Vagina (tissue), 1 donor: ENCODE data around the gene GPR176. TPM values are rescaled to one million over a fixed set of nuclear protein-coding genes. Genes with fewer than 3 reads are reported as not detected.

ENCODE experiments used
- small RNA-seq: library from RNA; depleted of rRNA; stranded (forward); fragments of <200 nt; gene quantifications from one replicate; pipeline ENCODE3, GENCODE V24; 2016
- total RNA-seq: library from RNA; depleted of rRNA; stranded (reverse); fragments of >200 nt; gene quantifications from one replicate; pipeline ENCODE4 v1.2.3, GENCODE V29; 2016

The GPR176 gene
- total RNA-seq, 1 donor from 2014 or later: 5.4 TPM

Small RNA genes lying within 50 kb of the gene (small RNA-seq; reads per million reads assigned to genes)
- gene RF00019: not detected

Other genes starting within 250 kb of the GPR176 start
- 0.98 TPM for gene FSIP1, start 137.4 kb downstream of the GPR176 start, total RNA-seq
- 36.8 TPM for gene EIF2AK4, start 13.8 kb upstream of the GPR176 start, total RNA-seq
- 409 TPM for gene SRP14, start 118.9 kb upstream of the GPR176 start, total RNA-seq
- 2.9 TPM for gene BMF, start 188.6 kb upstream of the GPR176 start, total RNA-seq
- gene BUB1B, start 240.8 kb upstream of the GPR176 start, total RNA-seq: 5.6 TPM